ENCODE measurements around the gene SCRN2. TPM values are rescaled to one million over a fixed set of nuclear protein-coding genes. Genes with fewer than 3 reads are reported as not detected.
A peak's percentile ranks its signal among the peaks of the same experiment; 100 is the strongest.

Gene SCRN2
- total and polyA plus RNA-seq, 2 of the 13 experiments (the other 11 are each of a cell fraction or from before 2014, with no cell fraction given) = 21.7 to 29.5 TPM

- 0 out of 2 replicates have a peak, but pooled peaks have one; percentile 78 for TF ChIP-seq AKNA (CRISPR knock-in tag; IDR thresholded peaks at IDR 0.05; ENCODE audit: borderline replicate concordance)
- peak; percentile 11; the same call in 1 of the 2 replicates for TF ChIP-seq EED (CRISPR knock-in tag; IDR thresholded peaks at IDR 0.05)
- TF ChIP-seq GPN1 (CRISPR knock-in tag; IDR thresholded peaks at IDR 0.05; ENCODE audit: borderline replicate concordance) = peak; percentile 70; the same call in 1 of the 2 replicates
- no peak for TF ChIP-seq GTF2F1 (IDR thresholded peaks at IDR 0.05; ENCODE audit: low read length)
- TF ChIP-seq ZNF614 (CRISPR knock-in tag; IDR thresholded peaks at IDR 0.05; ENCODE audit: borderline replicate concordance) = peak; percentile 52; the same call in 1 of the 2 replicates
- peak; percentile 82 for TF ChIP-seq RBFOX2 (IDR thresholded peaks at IDR 0.05; ENCODE audit: low read depth, low read length)
- TF ChIP-seq NR2F1 (CRISPR knock-in tag; IDR thresholded peaks at IDR 0.05) = peak in 1 of 2 experiments; percentile 43; a peak in 1 of 4 replicates
- TF ChIP-seq, protein P1, sequence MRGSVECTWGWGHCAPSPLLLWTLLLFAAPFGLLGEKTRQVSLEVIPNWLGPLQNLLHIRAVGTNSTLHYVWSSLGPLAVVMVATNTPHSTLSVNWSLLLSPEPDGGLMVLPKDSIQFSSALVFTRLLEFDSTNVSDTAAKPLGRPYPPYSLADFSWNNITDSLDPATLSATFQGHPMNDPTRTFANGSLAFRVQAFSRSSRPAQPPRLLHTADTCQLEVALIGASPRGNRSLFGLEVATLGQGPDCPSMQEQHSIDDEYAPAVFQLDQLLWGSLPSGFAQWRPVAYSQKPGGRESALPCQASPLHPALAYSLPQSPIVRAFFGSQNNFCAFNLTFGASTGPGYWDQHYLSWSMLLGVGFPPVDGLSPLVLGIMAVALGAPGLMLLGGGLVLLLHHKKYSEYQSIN (CRISPR knock-in tag; IDR thresholded peaks at IDR 0.05; ENCODE audit: borderline replicate concordance) = no peak
- TF ChIP-seq POGK (CRISPR knock-in tag; conservative IDR thresholded peaks at IDR 0.05) = peak; percentile 60
- TF ChIP-seq HNRNPH1 (optimal IDR thresholded peaks at IDR 0.05; ENCODE audit: low read depth, low read length) = peak; percentile 72
- peak; percentile 61 for TF ChIP-seq MED8 (CRISPR knock-in tag; IDR thresholded peaks at IDR 0.05; ENCODE audit: insufficient replicate concordance)
- peak; percentile 96 for TF ChIP-seq ZNF501 (CRISPR knock-in tag; IDR thresholded peaks at IDR 0.05)
- no peak for TF ChIP-seq TRIM24 (CRISPR knock-in tag; IDR thresholded peaks at IDR 0.05)
- TF ChIP-seq, protein P2, sequence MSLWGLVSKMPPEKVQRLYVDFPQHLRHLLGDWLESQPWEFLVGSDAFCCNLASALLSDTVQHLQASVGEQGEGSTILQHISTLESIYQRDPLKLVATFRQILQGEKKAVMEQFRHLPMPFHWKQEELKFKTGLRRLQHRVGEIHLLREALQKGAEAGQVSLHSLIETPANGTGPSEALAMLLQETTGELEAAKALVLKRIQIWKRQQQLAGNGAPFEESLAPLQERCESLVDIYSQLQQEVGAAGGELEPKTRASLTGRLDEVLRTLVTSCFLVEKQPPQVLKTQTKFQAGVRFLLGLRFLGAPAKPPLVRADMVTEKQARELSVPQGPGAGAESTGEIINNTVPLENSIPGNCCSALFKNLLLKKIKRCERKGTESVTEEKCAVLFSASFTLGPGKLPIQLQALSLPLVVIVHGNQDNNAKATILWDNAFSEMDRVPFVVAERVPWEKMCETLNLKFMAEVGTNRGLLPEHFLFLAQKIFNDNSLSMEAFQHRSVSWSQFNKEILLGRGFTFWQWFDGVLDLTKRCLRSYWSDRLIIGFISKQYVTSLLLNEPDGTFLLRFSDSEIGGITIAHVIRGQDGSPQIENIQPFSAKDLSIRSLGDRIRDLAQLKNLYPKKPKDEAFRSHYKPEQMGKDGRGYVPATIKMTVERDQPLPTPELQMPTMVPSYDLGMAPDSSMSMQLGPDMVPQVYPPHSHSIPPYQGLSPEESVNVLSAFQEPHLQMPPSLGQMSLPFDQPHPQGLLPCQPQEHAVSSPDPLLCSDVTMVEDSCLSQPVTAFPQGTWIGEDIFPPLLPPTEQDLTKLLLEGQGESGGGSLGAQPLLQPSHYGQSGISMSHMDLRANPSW (CRISPR knock-in tag; IDR thresholded peaks at IDR 0.05; ENCODE audit: borderline replicate concordance) = no peak
Measured at GRCh38 chr17:47840742-47841487, at the start of gene SCRN2 (continued).

Measured in HepG2 (cell line).